ENCODE data around the gene PYCARD. TPM values are rescaled to one million over a fixed set of nuclear protein-coding genes. Genes with fewer than 3 reads are reported as not detected.
A peak's percentile ranks its signal among the peaks of the same experiment; 100 is the strongest.

PYCARD gene
- total and polyA plus RNA-seq, 10 donors = 68.0 to 135 (median 99.7) TPM

DNA sequence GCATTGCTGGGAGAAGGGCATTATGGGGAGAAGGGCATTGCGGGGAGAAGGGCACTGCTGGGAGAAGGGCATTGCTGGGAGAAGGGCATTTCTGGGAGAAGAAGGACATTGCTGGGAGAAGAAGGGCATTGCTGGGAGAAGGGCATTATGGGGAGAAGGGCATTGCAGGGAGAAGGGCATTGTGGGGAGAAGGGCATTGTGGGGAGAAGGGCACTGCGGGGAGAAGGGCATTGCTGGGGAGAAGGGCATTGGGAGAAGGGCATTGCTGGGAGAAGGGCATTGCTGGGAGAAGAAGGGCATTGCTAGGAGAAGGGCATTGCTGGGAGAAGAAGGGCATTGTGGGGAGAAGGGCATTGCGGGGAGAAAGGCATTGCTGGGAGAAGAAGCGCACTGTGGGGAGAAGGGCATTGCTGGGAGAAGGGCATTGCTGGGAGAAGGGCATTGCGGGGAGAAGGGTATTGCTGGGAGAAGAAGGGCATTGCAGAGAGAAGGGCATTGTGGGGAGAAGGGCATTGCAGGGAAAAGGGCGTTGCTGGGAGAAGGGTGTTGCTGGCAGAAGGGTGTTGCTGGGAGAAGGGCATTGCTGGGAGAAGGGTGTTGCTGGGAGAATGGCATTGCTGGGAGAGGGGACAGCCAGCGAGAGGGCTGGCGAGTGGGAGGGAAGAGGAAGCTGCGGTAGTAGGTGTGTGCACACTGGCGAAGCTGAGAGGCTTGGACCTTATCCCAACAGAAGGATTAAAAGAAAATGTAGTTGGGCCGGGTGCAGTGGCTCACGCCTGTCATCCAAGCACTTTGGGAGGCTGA, 19.0 kb upstream of the PYCARD start:
- intact Hi-C loops (cut with DNase I; ENCODE audit: low total_unique reads) = no loop called here
- Histone ChIP-seq H3K4me1 (peaks cover 6 to 14% (median 12%) of the 10 kb centered on the region in 6 donors), H3K27ac (no peak overlapping the region), H3K36me3 (no peaks in the 10 kb centered on the region), H3K27me3 (replicated peaks in 1 of 7) (peaks cover 0 to 52% (median 21%) of the 10 kb centered on the region in 7 donors), H3K4me3 (no peak overlapping the region), H3K9me3 (no peaks in the 10 kb centered on the region)
- TF ChIP-seq, protein P1, sequence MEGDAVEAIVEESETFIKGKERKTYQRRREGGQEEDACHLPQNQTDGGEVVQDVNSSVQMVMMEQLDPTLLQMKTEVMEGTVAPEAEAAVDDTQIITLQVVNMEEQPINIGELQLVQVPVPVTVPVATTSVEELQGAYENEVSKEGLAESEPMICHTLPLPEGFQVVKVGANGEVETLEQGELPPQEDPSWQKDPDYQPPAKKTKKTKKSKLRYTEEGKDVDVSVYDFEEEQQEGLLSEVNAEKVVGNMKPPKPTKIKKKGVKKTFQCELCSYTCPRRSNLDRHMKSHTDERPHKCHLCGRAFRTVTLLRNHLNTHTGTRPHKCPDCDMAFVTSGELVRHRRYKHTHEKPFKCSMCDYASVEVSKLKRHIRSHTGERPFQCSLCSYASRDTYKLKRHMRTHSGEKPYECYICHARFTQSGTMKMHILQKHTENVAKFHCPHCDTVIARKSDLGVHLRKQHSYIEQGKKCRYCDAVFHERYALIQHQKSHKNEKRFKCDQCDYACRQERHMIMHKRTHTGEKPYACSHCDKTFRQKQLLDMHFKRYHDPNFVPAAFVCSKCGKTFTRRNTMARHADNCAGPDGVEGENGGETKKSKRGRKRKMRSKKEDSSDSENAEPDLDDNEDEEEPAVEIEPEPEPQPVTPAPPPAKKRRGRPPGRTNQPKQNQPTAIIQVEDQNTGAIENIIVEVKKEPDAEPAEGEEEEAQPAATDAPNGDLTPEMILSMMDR (IDR thresholded peaks at IDR 0.05 in 8 of 11, conservative IDR thresholded peaks at IDR 0.05 in 3 of 11) = no peak
- TF ChIP-seq POLR2A (IDR thresholded peaks at IDR 0.05) (no peak), POLR2AphosphoS5 (IDR thresholded peaks at IDR 0.05) (no peak)
- DNase-seq = no peak
- 61 to 71% (median 67%) methylated on average over 12 of the region's 12 CpGs for WGBS, 5 donors

DNA sequence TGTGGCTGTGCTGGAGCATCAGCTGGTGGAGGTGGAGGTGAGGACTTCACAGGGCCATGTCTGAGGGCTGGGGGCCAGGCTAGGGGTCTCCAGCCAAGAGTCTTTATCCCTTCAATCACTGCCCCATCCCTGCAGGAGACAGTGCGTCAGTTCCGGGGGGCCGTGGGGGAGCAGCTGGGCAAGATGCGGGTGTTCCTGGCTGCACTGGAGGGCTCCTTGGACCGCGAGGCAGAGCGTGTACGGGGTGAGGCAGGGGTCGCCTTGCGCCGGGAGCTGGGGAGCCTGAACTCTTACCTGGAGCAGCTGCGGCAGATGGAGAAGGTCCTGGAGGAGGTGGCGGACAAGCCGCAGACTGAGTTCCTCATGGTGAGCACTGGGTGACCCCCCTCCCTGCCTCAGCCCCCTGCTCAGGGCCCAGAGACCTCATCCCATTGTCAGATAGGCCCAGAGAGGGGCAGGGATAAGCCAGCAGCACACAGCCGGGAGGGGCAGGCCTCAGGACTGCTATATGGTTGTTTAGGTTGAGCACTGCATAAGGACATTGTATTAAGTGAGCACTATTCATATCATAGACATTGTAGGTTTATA, 16.7 kb upstream of the PYCARD start:
- H3K9me3 ChIP-seq = no peaks in the 10 kb centered on the region
- H3K27me3 ChIP-seq (replicated peaks in 1 of 7) = peaks cover 3 to 75% (median 34%) of the 10 kb centered on the region in 7 donors
- 85 to 95% (median 94%) methylated on average over 12 to 15 of the region's 15 CpGs for WGBS, 5 donors
- H3K27ac ChIP-seq = no peak overlapping the region
- peaks cover 25 to 37% (median 35%) of the 10 kb centered on the region in 6 donors for H3K4me1 ChIP-seq
- H3K4me3 ChIP-seq = no peak overlapping the region
- DNase-seq = no peak
- H3K36me3 ChIP-seq = no peaks in the 10 kb centered on the region
- no peak for TF ChIP-seq POLR2AphosphoS5 (IDR thresholded peaks at IDR 0.05)
- TF ChIP-seq POLR2A (IDR thresholded peaks at IDR 0.05) = no peak
- TF ChIP-seq, protein P1 (IDR thresholded peaks at IDR 0.05 in 8 of 11, conservative IDR thresholded peaks at IDR 0.05 in 3 of 11) = no peak
- intact Hi-C loops (cut with DNase I; ENCODE audit: low total_unique reads) = no loop called here

DNA sequence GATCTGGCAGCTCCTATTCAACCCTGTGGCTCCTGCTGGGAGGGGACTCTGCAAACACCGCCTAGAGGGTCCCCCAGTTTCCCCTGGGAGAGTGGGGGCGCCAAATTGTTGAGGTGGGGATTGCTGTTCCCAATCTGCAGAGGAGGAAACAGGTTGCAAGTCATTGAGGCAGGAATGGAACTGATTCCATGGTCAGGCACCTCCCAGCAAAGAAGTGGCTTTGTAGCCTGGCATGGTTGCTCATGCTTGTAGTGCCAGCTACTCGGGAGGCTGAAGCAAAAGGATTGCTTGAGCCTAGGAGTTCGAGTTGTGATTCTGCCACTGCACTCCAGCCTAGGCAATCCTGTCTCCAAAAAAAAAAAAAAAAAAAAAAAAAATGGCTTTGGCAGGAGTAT, 14.6 kb upstream of the PYCARD start:
- Histone ChIP-seq H3K27me3 (replicated peaks in 1 of 7) (peaks cover 3 to 82% (median 34%) of the 10 kb centered on the region in 7 donors), H3K4me3 (peak overlapping the region in 5 of 8 donors; percentile 44 to 73 (median 49)), H3K4me1 (peaks cover 25 to 45% (median 37%) of the 10 kb centered on the region in 6 donors), H3K9me3 (no peaks in the 10 kb centered on the region), H3K27ac (no peak overlapping the region), H3K36me3 (no peaks in the 10 kb centered on the region)
- no peak for DNase-seq
- intact Hi-C loops (cut with DNase I; ENCODE audit: low total_unique reads) = no loop called here
- 26 to 43% (median 31%) methylated on average over 2 to 4 of the region's 4 CpGs for WGBS, 5 donors
- TF ChIP-seq POLR2A (IDR thresholded peaks at IDR 0.05) (no peak), POLR2AphosphoS5 (IDR thresholded peaks at IDR 0.05) (no peak)
- TF ChIP-seq, protein P1 (IDR thresholded peaks at IDR 0.05 in 8 of 11, conservative IDR thresholded peaks at IDR 0.05 in 3 of 11) = no peak

All from spleen (tissue), 11 donors.